ENCODE results near the gene PLAAT4. TPM values are rescaled to one million over a fixed set of nuclear protein-coding genes. Genes with fewer than 3 reads are reported as not detected.

The PLAAT4 gene
- total and polyA plus RNA-seq, 8 donors: 4.0 to 262 (median 88.0) TPM

DNA sequence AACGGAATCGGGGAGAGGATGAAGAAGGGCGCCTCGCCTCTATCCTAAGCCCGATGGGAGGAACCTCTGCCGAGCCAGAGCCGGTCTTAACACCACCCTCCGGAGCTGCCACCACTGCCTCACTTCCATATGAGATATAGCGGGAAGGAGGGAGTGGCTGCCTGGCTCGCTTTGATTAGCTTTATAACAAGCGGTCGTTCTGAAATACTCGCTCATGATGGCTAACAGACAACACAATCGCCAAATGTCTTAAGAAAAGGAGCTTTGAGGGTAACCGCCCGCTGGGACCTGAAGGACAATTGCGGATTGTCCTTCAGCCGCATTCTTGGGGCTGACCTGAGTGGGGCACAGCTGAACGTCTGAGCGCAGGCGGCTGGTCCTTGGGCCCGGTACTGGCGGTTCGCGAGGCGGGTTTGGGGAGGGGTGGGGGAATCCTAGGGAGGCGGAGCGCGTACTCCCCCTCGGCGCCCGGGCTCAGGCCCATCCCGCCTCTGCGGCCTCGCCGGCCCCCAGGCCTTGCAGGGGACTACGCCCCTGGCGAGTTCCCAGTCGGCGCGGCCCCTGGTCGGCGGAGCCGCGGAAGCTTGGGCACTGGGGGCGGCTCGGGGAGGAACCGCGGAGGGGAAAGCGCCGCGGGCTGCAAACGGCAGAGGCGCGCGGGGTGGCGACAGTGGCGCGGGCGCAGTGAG lies 45.9 kb upstream of the PLAAT4 start, which contains the start of gene PLAAT5:
Gene PLAAT5 (minus strand): TSS at position 617 of the 689 bp plus-strand sequence. CDS start 133 bp downstream, at position 484.
- peak in 1 of 2 donors; percentile 79 for DNase-seq
- no peaks in the 10 kb centered on the region for H3K27me3 ChIP-seq
- intact Hi-C loops (cut with DNase I; ENCODE audit: low total_unique reads): no loop called here
- 6 to 17% (median 9%) methylated on average over 33 to 60 of the region's 60 CpGs for WGBS, 5 donors
- H3K36me3 ChIP-seq: no peaks in the 10 kb centered on the region
- H3K4me1 ChIP-seq: peaks cover 22 to 55% (median 42%) of the 10 kb centered on the region in 4 donors
- TF ChIP-seq, protein P1, sequence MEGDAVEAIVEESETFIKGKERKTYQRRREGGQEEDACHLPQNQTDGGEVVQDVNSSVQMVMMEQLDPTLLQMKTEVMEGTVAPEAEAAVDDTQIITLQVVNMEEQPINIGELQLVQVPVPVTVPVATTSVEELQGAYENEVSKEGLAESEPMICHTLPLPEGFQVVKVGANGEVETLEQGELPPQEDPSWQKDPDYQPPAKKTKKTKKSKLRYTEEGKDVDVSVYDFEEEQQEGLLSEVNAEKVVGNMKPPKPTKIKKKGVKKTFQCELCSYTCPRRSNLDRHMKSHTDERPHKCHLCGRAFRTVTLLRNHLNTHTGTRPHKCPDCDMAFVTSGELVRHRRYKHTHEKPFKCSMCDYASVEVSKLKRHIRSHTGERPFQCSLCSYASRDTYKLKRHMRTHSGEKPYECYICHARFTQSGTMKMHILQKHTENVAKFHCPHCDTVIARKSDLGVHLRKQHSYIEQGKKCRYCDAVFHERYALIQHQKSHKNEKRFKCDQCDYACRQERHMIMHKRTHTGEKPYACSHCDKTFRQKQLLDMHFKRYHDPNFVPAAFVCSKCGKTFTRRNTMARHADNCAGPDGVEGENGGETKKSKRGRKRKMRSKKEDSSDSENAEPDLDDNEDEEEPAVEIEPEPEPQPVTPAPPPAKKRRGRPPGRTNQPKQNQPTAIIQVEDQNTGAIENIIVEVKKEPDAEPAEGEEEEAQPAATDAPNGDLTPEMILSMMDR (IDR thresholded peaks at IDR 0.05): no peak
- TF ChIP-seq EP300 (IDR thresholded peaks at IDR 0.05): no peak
- no peak for TF ChIP-seq POLR2A (IDR thresholded peaks at IDR 0.05)
- TF ChIP-seq POLR2AphosphoS5 (IDR thresholded peaks at IDR 0.05): no peak
- peak within 1 kb of the TSS; percentile 52 to 84 (median 78) for H3K27ac ChIP-seq
- peak within 1 kb of the TSS; percentile 61 to 74 (median 62) for H3K4me3 ChIP-seq
- H3K9me3 ChIP-seq: peaks cover 0 to 7% (median under 1%) of the 10 kb centered on the region in 4 donors

- 1 to 2% (median 1%) methylated on average over 13 of the region's 13 CpGs for WGBS, 5 donors
- H3K27me3 ChIP-seq: no peaks in the 10 kb centered on the region
- H3K27ac ChIP-seq: peak overlapping the region; percentile 52 to 84 (median 78)
- H3K36me3 ChIP-seq: no peaks in the 10 kb centered on the region
- TF ChIP-seq POLR2AphosphoS5 (IDR thresholded peaks at IDR 0.05) (no peak), EP300 (IDR thresholded peaks at IDR 0.05) (no peak), POLR2A (IDR thresholded peaks at IDR 0.05) (no peak)
- TF ChIP-seq, protein P1 (IDR thresholded peaks at IDR 0.05): no peak
- H3K9me3 ChIP-seq: peaks cover 0 to 2% (median 0%) of the 10 kb centered on the region in 4 donors
- peak overlapping the region; percentile 61 to 74 (median 62) for H3K4me3 ChIP-seq
- DNase-seq: no peak
- H3K4me1 ChIP-seq: peaks cover 22 to 55% (median 42%) of the 10 kb centered on the region in 4 donors
- intact Hi-C loops (cut with DNase I; ENCODE audit: low total_unique reads): no loop called here
Measured at GRCh38 chr11:63491240-63491587, 45.4 kb upstream of the PLAAT4 start.

DNA sequence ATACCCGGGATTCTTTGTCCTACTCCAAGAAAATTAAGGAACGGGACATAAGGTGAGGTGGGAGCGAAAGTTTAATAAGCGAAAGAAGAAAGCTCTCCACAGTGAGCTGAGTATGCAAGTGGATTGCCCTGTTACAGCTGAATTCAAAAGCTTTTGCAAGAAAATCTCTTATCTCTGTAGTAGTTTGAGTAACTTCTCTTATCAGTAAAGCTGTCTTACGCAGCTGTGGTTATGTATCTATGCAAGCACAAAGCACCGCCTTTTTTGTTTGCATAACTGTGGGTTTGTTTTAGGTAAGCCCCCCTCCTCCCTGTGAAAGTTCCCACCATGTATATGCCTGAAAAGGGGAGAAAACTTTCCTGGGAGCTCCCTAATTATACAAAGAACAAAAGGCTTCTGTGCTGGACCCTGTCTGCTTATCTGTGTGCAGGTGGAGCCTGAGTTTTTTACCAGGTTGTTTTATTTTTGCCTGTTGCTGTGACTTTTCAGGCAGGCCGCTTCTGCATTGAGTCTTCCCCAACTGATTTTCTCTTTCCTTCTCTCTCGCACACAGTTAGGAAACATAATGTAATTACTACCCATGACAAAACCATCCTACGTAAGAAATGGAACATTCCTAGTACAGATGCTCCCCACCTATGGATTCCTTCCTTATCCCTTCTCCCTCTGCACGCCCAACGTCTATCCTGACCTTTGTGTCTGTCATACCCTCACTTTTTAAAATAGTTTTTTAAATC lies 44.8 kb upstream of the PLAAT4 start:
- peak in 1 of 2 donors; percentile 56 for DNase-seq
- Histone ChIP-seq H3K9me3 (no peaks in the 10 kb centered on the region), H3K4me3 (peak overlapping the region; percentile 61 to 74 (median 62)), H3K27me3 (no peaks in the 10 kb centered on the region), H3K27ac (peak overlapping the region; percentile 44 to 84 (median 78)), H3K4me1 (peaks cover 22 to 55% (median 42%) of the 10 kb centered on the region in 4 donors), H3K36me3 (no peaks in the 10 kb centered on the region)
- TF ChIP-seq EP300 (IDR thresholded peaks at IDR 0.05) (no peak), POLR2A (IDR thresholded peaks at IDR 0.05) (no peak), POLR2AphosphoS5 (IDR thresholded peaks at IDR 0.05) (no peak)
- TF ChIP-seq, protein P1 (IDR thresholded peaks at IDR 0.05): no peak
- intact Hi-C loops (cut with DNase I; ENCODE audit: low total_unique reads): no loop called here
- WGBS, 5 donors: 29 to 40% (median 30%) methylated on average over 11 of the region's 11 CpGs

- DNase-seq: no peak
- TF ChIP-seq POLR2AphosphoS5 (IDR thresholded peaks at IDR 0.05) (no peak), POLR2A (IDR thresholded peaks at IDR 0.05) (no peak), EP300 (IDR thresholded peaks at IDR 0.05) (no peak)
- TF ChIP-seq, protein P1 (IDR thresholded peaks at IDR 0.05): no peak
- Histone ChIP-seq H3K4me3 (no peak overlapping the region), H3K27me3 (no peaks in the 10 kb centered on the region), H3K4me1 (peaks cover 22 to 55% (median 42%) of the 10 kb centered on the region in 4 donors), H3K27ac (no peak overlapping the region), H3K9me3 (no peaks in the 10 kb centered on the region), H3K36me3 (no peaks in the 10 kb centered on the region)
- intact Hi-C loops (cut with DNase I; ENCODE audit: low total_unique reads): no loop called here
- WGBS, 5 donors: 97 to 100% (median 100%) methylated on average over 1 of the region's 1 CpG
Measured at GRCh38 chr11:63492441-63492840, 44.2 kb upstream of the PLAAT4 start.

Data from stomach (tissue), 9 donors.